Measurements from ENCODE around the gene LIF.

The LIF gene

DNA sequence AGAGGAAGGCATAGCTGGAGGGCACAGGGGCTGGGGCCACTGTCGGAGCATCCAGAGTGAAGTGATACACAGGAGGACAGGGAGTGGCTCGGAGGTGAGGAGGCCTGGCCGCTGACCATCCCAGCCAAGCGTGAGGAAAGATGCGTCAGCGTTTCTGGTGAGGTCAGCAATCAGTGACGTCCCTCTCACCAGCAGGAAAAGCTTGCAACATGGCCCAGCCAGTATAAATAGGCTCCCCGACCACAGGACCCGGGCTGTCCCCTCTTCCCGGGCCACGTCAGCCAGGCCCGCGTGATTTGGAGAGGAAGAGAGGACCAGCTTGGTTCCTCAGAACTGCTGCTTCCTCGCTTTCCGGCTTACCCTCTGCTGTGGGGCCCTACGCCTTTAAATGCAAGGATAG is 24.3 kb upstream of the LIF start:
- Histone ChIP-seq H3K9me3 (ENCODE audit: control insufficient read depth, low read length) (no peaks in the 10 kb centered on the region), H3K4me1 (peaks cover 3% of the 10 kb centered on the region), H3K9ac (no peak overlapping the region), H3K4me2 (ENCODE audit: low read length) (no peak overlapping the region), H3K27me3 (ENCODE audit: control insufficient read depth, insufficient read depth, low read length) (no peaks in the 10 kb centered on the region), H3K36me3 (ENCODE audit: control insufficient read depth, insufficient read depth, low read length) (no peaks in the 10 kb centered on the region), H3K4me3 (ENCODE audit: low read depth, low read length) (no peak overlapping the region), H3K27ac (no peak overlapping the region), H2AFZ (no peak overlapping the region), H3K79me2 (no peaks in the 10 kb centered on the region)
- no peak for TF ChIP-seq CTCF (IDR thresholded peaks at IDR 0.05)

- no peak overlapping the region for H3K27ac ChIP-seq
- H3K4me1 ChIP-seq, result peaks cover 3% of the 10 kb centered on the region
- no peak overlapping the region for H3K9ac ChIP-seq
- H3K4me3 ChIP-seq (ENCODE audit: low read depth, low read length), result no peak overlapping the region
- H2AFZ ChIP-seq, result no peak overlapping the region
- no peak for TF ChIP-seq CTCF (IDR thresholded peaks at IDR 0.05)
- no peaks in the 10 kb centered on the region for H3K79me2 ChIP-seq
- no peaks in the 10 kb centered on the region for H3K36me3 ChIP-seq (ENCODE audit: control insufficient read depth, insufficient read depth, low read length)
- no peaks in the 10 kb centered on the region for H3K27me3 ChIP-seq (ENCODE audit: control insufficient read depth, insufficient read depth, low read length)
- no peaks in the 10 kb centered on the region for H3K9me3 ChIP-seq (ENCODE audit: control insufficient read depth, low read length)
- H3K4me2 ChIP-seq (ENCODE audit: low read length), result no peak overlapping the region
These were observed 21.8 kb upstream of the LIF start for GRCh38 chr22:30268331-30268730.

DNA sequence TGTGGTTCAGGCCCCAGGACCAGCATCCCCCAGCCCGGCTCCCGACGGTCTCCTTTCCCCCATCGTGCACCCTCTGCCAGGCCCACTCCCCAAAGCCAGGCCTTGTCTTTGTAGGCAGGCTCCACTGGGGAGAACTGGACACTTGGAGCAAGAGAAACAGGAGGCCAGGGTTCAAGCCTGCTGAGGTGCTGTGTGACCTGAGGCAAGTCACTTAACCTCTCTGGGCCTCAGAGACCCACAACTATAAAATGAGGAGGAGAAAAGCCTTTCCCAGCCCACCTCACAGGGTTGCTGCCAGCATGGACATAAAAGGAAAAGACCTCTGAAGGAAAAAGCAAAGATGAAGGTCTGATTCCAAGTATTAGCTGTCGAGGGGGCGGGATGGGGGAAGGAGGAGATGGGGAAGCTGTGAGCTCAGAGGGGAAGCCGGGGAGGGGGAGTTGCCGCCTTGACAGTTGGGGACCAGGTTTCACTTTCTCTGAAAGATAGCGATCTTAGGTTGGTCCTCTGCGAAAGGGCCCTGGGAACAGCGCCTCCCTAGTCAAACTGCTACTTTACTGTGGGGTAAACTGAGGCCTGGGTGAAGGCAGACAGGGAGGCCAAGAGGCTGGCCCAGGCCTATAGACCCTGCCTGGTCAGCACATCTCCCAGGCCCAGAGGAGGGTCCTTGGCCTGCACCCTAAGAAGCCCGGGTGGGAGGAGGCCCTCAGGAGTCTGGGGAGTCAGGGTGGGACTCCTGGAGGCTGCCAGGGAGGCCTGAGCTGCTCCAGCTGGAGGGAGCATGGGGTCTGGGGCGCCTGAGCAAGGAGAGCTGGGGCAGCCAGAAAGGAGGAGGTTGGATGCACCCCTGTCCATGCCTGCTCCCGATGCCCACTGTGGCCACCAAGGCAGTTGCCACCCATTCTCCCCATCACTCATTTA is 21.1 kb upstream of the LIF start:
- Histone ChIP-seq H3K36me3 (ENCODE audit: control insufficient read depth, insufficient read depth, low read length) (no peaks in the 10 kb centered on the region), H3K9ac (no peak overlapping the region), H3K4me1 (peaks cover 3% of the 10 kb centered on the region), H3K4me2 (ENCODE audit: low read length) (no peak overlapping the region), H3K9me3 (ENCODE audit: control insufficient read depth, low read length) (no peaks in the 10 kb centered on the region), H3K27ac (peak overlapping the region; percentile 36), H3K27me3 (ENCODE audit: control insufficient read depth, insufficient read depth, low read length) (no peaks in the 10 kb centered on the region), H3K4me3 (ENCODE audit: low read depth, low read length) (no peak overlapping the region), H2AFZ (no peak overlapping the region), H3K79me2 (no peaks in the 10 kb centered on the region)
- TF ChIP-seq CTCF (IDR thresholded peaks at IDR 0.05), result no peak

- Histone ChIP-seq H3K27me3 (ENCODE audit: control insufficient read depth, insufficient read depth, low read length) (no peaks in the 10 kb centered on the region), H3K4me2 (ENCODE audit: low read length) (no peak within 1 kb of the TSS), H3K27ac (peak within 1 kb of the TSS; percentile 36), H3K36me3 (ENCODE audit: control insufficient read depth, insufficient read depth, low read length) (no peaks in the 10 kb centered on the region), H3K79me2 (no peaks in the 10 kb centered on the region), H3K9ac (no peak within 1 kb of the TSS), H3K9me3 (ENCODE audit: control insufficient read depth, low read length) (no peaks in the 10 kb centered on the region), H3K4me3 (ENCODE audit: low read depth, low read length) (no peak within 1 kb of the TSS), H3K4me1 (peaks cover 3% of the 10 kb centered on the region), H2AFZ (no peak within 1 kb of the TSS)
- no peak for TF ChIP-seq CTCF (IDR thresholded peaks at IDR 0.05)
These were observed 20.2 kb upstream of the LIF start, which contains the start of gene OSM for GRCh38 chr22:30266445-30267381. Gene OSM (minus strand): TSS chr22:30266851. CDS start chr22:30266799, 52 bp downstream.

Data from parathyroid adenoma (tissue), 2 donors.